Endothelial cell (in vitro differentiated cells): ENCODE data around the gene DCLK1. TPM values are rescaled to one million over a fixed set of nuclear protein-coding genes. Genes with fewer than 3 reads are reported as not detected.

Experiments
- DNase-seq: peaks from one replicate; pipeline ENCODE4 v3.0.0; 2021; ENCODE audit warnings: low spot score
- H3K27ac Mint-ChIP-seq: one replicate; pipeline ENCODE4 v1.8.0; 2021; ENCODE audit warnings: mixed read lengths, inconsistent platforms; ENCODE audit not compliant: unreplicated experiment
- H3K27me3 Mint-ChIP-seq: one replicate; pipeline ENCODE4 v1.8.0; 2021; ENCODE audit warnings: mild to moderate bottlenecking, moderate library complexity, mixed read lengths, inconsistent platforms; ENCODE audit not compliant: unreplicated experiment
- H3K36me3 Mint-ChIP-seq: one replicate; pipeline ENCODE4 v1.8.0; 2021; ENCODE audit warnings: mild to moderate bottlenecking, low read depth, mixed read lengths, inconsistent platforms; ENCODE audit not compliant: unreplicated experiment
- H3K4me1 Mint-ChIP-seq: one replicate; pipeline ENCODE4 v1.8.0; 2021; ENCODE audit warnings: mild to moderate bottlenecking, mixed read lengths, inconsistent platforms; ENCODE audit not compliant: unreplicated experiment
- H3K4me3 Mint-ChIP-seq: one replicate; pipeline ENCODE4 v1.8.0; 2021; ENCODE audit warnings: mild to moderate bottlenecking, mixed read lengths, inconsistent platforms; ENCODE audit not compliant: unreplicated experiment
- H3K9me3 Mint-ChIP-seq: one replicate; pipeline ENCODE4 v1.8.0; 2021; ENCODE audit warnings: mixed read lengths, inconsistent platforms; ENCODE audit not compliant: unreplicated experiment
- total RNA-seq: library from RNA; stranded (reverse); fragmentation: NEBNext Ultra II Directional; extraction: Animal tissue kit (Norgen Biotek cat#: 25700); gene quantifications from one replicate; pipeline ENCODE4 v1.2.1, GENCODE V29; 2021; ENCODE audit not compliant: unreplicated experiment
- TF ChIP-seq, protein P1 (sequence below): fragments of 200-600 bp; sonication (generic); IDR thresholded peaks from one replicate; pipeline ENCODE4 v1.5.0; 2021; ENCODE audit warnings: antibody characterized with exemption; ENCODE audit not compliant: unreplicated experiment

DCLK1 gene
- total RNA-seq, 1 donor from 2014 or later = 1.6 TPM

DNA sequence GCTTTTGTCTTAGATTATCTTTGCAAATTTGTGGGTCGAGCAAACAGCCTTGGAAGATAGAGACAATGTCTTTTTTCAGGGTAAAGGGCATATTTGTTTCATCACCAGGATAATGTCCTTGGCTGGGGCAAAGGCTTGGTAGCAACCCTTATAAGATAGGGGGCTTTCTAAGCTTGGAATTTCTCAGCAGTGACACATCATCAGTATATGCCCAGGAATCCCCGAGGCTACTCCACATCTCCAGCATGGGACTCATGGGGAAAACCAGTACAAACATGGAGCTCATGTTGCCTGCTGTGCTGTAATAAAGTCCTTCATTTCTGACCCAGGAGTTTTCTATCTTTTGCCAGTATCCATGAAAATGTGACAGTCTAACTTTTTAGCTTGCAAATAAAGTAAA is 77.1 kb downstream of the DCLK1 start:
- Mint-ChIP-seq H3K27me3 (peaks cover 3% of the 10 kb centered on the region), H3K36me3 (no peaks in the 10 kb centered on the region), H3K4me3 (no peak overlapping the region), H3K9me3 (no peaks in the 10 kb centered on the region), H3K4me1 (no peaks in the 10 kb centered on the region), H3K27ac (no peak overlapping the region)
- DNase-seq = no peak
- TF ChIP-seq, protein P1, sequence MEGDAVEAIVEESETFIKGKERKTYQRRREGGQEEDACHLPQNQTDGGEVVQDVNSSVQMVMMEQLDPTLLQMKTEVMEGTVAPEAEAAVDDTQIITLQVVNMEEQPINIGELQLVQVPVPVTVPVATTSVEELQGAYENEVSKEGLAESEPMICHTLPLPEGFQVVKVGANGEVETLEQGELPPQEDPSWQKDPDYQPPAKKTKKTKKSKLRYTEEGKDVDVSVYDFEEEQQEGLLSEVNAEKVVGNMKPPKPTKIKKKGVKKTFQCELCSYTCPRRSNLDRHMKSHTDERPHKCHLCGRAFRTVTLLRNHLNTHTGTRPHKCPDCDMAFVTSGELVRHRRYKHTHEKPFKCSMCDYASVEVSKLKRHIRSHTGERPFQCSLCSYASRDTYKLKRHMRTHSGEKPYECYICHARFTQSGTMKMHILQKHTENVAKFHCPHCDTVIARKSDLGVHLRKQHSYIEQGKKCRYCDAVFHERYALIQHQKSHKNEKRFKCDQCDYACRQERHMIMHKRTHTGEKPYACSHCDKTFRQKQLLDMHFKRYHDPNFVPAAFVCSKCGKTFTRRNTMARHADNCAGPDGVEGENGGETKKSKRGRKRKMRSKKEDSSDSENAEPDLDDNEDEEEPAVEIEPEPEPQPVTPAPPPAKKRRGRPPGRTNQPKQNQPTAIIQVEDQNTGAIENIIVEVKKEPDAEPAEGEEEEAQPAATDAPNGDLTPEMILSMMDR = no peak

DNA sequence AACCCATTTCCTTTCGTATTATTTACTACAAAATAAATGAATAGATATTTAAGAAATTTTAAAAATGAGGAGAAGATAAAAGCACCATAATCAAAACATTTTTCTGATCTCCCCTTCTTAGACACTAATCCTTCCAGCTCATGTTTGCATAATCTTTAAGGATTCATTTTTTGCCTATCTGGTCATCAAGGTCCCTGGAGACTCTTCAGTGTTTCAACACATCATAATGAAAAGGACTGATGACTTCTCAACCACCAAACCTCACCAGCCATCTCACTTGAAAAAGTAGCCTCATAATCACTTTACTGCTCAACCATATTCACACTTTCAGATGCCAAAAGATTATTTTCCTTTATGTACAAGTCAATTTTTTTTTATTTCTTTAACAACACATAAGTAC is 80.1 kb downstream of the DCLK1 start:
- DNase-seq = no peak
- no peaks in the 10 kb centered on the region for H3K9me3 Mint-ChIP-seq
- peaks cover 3% of the 10 kb centered on the region for H3K27me3 Mint-ChIP-seq
- H3K27ac Mint-ChIP-seq = no peak overlapping the region
- no peaks in the 10 kb centered on the region for H3K4me1 Mint-ChIP-seq
- H3K4me3 Mint-ChIP-seq = no peak overlapping the region
- TF ChIP-seq, protein P1 = no peak
- H3K36me3 Mint-ChIP-seq = no peaks in the 10 kb centered on the region

DNA sequence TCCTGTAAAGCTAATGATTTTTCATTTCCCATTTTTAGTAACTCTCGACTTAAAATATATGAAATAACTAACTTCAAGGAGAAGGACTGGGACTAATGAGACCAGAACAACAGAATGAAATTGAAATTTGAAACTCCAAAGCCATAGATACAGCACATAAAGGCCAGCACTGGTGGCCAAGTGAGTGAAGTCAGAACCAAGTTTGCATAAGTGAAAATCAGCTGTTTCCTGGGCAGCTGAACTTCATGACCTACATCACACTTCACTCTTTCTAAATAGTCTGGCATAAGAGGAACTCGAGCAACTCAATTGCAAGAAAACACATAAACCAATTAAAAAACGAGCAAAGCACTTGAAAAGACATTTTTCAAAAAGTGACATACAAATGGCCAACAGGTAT is 84.5 kb downstream of the DCLK1 start:
- no peaks in the 10 kb centered on the region for H3K9me3 Mint-ChIP-seq
- no peak overlapping the region for H3K27ac Mint-ChIP-seq
- peaks cover 1% of the 10 kb centered on the region for H3K27me3 Mint-ChIP-seq
- DNase-seq = no peak
- TF ChIP-seq, protein P1 = no peak
- no peak overlapping the region for H3K4me3 Mint-ChIP-seq
- no peaks in the 10 kb centered on the region for H3K4me1 Mint-ChIP-seq
- H3K36me3 Mint-ChIP-seq = no peaks in the 10 kb centered on the region

DNA sequence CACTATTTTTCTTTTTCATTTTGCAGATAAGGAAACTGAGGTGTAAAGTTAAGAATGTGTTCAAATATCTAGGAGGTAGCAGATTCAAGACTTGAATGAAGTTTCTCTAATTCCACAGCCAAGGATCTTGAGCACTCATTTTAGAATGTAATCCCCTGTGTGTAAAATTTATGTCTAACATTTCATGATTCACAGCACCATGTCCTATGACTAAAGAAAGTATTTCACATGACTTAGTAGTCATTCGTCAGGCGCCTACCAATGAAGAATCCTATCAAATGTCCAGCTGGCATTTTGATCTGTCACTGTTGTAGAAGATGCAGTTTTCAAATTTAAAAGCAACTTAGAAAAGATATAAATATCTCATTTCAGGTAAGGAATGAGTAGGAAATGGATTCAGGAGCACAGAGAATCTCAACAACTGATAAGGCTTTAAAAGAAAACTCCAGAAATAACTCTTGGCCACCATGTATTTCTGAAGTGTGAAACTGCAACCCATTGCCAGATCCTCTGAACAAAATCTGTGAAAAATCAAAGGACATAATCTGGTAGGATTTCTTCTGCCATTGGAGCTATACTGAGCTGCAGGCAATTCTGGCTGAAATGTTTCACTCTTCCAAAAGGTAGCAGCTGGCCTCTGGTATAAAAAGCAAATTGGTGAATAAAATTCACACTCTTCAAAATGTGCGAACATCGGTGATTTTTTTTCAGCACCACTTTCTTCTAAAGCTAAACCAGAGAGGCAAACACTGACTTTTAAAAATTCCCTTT is 92.2 kb downstream of the DCLK1 start:
- no peak overlapping the region for H3K27ac Mint-ChIP-seq
- no peaks in the 10 kb centered on the region for H3K9me3 Mint-ChIP-seq
- TF ChIP-seq, protein P1 = no peak
- H3K27me3 Mint-ChIP-seq = peaks cover 1% of the 10 kb centered on the region
- no peak for DNase-seq
- no peak overlapping the region for H3K4me3 Mint-ChIP-seq
- H3K4me1 Mint-ChIP-seq = no peaks in the 10 kb centered on the region
- H3K36me3 Mint-ChIP-seq = no peaks in the 10 kb centered on the region

DNA sequence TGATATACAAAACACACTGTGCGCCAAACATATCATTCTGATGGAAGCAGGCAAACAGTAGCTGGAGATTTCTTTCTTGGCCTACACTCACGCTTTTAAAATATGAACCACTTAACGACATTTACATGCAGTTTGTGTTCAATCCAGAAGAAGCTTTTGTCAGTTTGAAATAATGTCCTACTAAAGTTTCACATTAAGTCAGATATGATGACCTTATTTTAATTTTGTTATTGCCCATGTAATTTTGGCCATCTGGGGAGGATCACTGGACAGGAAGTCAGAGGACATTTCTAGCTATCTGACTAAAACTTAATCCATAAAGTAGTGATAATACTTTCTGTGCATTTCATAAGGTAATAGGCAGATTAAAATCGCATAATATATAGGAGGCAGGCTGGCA is 98.1 kb downstream of the DCLK1 start:
- TF ChIP-seq, protein P1 = no peak
- Mint-ChIP-seq H3K36me3 (no peaks in the 10 kb centered on the region), H3K9me3 (no peaks in the 10 kb centered on the region), H3K27ac (no peak overlapping the region), H3K4me3 (no peak overlapping the region), H3K27me3 (peaks cover 2% of the 10 kb centered on the region), H3K4me1 (no peaks in the 10 kb centered on the region)
- DNase-seq = no peak
